Testis (tissue), 3 donors: Measurements from ENCODE around the gene FNDC4. TPM values are rescaled to one million over a fixed set of nuclear protein-coding genes. Genes with fewer than 3 reads are reported as not detected.

Experiments
- DNase-seq: peaks from one replicate; pipeline ENCODE4 v3.0.0-alpha.2; 2019
- H3K27ac ChIP-seq, 2 donors: fragments of 200-600 bp; sonication (generic); one replicate each; pipeline ENCODE4 v1.5.1; 2019
- H3K27me3 ChIP-seq: fragments of 200-600 bp; sonication (generic); one replicate; pipeline ENCODE4 v1.5.1; 2019
- H3K36me3 ChIP-seq: fragments of 200-600 bp; sonication (generic); one replicate; pipeline ENCODE4 v1.5.1; 2017; ENCODE audit warnings: low read depth; ENCODE audit errors: missing control alignments
- H3K4me1 ChIP-seq: fragments of 200-600 bp; sonication (generic); one replicate; pipeline ENCODE4 v1.5.1; 2019
- H3K4me3 ChIP-seq, 2 donors: fragments of 200-600 bp; sonication (generic); one replicate each; pipeline ENCODE4 v1.5.1; 2017 to 2019
- H3K9me3 ChIP-seq: fragments of 200-600 bp; sonication (generic); one replicate; pipeline ENCODE4 v1.5.1; 2017
- POLR2A ChIP-seq: fragments of 450-650 bp; IDR thresholded peaks from one replicate; pipeline ENCODE4 v1.6.1; 2017; ENCODE audit warnings: antibody characterized with exemption, mild to moderate bottlenecking, moderate library complexity
- WGBS, 2 donors: methylation state at CpG; one replicate each; pipeline ENCODE4 v1.1.5; 2018; 5-methylcytosine and 5-hydroxymethylcytosine counted together
- intact Hi-C: fragments of 100-400 bp; cut with DNase I; formaldehyde crosslinking; loops from one replicate; pipeline ENCODE4 v1.15.1; 2023; ENCODE audit warnings: low total_unique reads
- polyA plus RNA-seq: library from polyadenylated mRNA; stranded (reverse); fragments of 350-450 nt; fragmentation: Illumina TruSeq; extraction: RNeasy Lipid Tissue Mini Kit (QIAGEN cat#74804); gene quantifications from one replicate; pipeline ENCODE4 v1.2.3, GENCODE V29; 2014; ENCODE audit warnings: low read depth, low replicate concordance; ENCODE audit not compliant: insufficient read depth
- small RNA-seq, 2 donors: library from RNA; depleted of rRNA; stranded (forward); fragments of <200 nt; gene quantifications; one replicate each; pipeline ENCODE3, GENCODE V24; 2016
- total RNA-seq, 2 donors: library from RNA; depleted of rRNA; stranded (reverse); fragments of >200 nt; gene quantifications; one replicate each; pipeline ENCODE4 v1.2.3, GENCODE V29; 2016
- TF ChIP-seq, protein P1 (sequence below), 3 experiments: fragments of 450-650 bp in 2 of 3; fragments of 200-600 bp in 1 of 3; sonication (generic) in 1 of 3; IDR thresholded peaks; one replicate each; pipeline ENCODE4 v1.5.1; 2016 to 2019; ENCODE audit warnings: antibody characterized with exemption in 3 of 3, mild to moderate bottlenecking in 2 of 3, moderate library complexity in 1 of 3

Gene FNDC4
- total and polyA plus RNA-seq, 3 donors from 2014 or later = 23.5 to 39.2 (median 35.9) TPM

DNA sequence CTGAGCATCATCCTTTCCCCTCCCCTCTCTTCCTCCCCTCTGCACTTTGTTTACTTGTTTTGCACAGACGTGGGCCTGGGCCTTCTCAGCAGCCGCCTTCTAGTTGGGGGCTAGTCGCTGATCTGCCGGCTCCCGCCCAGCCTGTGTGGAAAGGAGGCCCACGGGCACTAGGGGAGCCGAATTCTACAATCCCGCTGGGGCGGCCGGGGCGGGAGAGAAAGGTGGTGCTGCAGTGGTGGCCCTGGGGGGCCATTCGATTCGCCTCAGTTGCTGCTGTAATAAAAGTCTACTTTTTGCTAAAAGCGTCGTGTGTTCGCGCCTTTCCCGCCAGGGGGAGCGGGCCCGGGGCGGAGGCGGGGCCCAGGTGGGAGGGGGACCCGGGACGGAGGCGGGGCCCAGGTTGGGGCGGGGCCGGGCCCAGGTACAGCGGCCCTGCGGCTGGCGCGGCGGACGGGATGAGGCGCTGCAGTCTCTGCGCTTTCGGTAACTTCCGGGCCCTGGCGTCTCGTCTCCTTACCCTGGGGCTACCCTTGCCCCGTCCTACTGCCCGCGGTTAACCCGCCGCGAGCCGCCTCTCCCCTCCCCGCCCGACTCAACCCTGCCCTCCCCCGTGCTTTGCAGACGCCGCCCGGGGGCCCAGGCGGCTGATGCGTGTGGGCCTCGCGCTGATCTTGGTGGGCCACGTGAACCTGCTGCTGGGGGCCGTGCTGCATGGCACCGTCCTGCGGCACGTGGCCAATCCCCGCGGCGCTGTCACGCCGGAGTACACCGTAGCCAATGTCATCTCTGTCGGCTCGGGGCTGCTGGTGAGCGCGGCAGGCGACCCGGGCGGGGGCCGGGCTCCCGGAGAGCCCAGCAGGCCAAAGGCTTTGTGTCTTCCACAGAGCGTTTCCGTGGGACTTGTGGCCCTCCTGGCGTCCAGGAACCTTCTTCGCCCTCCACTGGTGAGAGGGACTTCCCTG, 52.8 kb downstream of the FNDC4 start, which contains the start of gene KRTCAP3:
TSS of gene KRTCAP3 (plus strand) at position 424 of the 962 bp plus-strand sequence. CDS start at position 456, 32 bp downstream.
- peak within 1 kb of the TSS; percentile 32 to 51 for H3K4me3 ChIP-seq
- H3K4me1 ChIP-seq = peaks cover 23% of the 10 kb centered on the region
- peak; percentile 39 for DNase-seq
- intact Hi-C loops = no loop called here
- H3K9me3 ChIP-seq = no peaks in the 10 kb centered on the region
- TF ChIP-seq, protein P1, sequence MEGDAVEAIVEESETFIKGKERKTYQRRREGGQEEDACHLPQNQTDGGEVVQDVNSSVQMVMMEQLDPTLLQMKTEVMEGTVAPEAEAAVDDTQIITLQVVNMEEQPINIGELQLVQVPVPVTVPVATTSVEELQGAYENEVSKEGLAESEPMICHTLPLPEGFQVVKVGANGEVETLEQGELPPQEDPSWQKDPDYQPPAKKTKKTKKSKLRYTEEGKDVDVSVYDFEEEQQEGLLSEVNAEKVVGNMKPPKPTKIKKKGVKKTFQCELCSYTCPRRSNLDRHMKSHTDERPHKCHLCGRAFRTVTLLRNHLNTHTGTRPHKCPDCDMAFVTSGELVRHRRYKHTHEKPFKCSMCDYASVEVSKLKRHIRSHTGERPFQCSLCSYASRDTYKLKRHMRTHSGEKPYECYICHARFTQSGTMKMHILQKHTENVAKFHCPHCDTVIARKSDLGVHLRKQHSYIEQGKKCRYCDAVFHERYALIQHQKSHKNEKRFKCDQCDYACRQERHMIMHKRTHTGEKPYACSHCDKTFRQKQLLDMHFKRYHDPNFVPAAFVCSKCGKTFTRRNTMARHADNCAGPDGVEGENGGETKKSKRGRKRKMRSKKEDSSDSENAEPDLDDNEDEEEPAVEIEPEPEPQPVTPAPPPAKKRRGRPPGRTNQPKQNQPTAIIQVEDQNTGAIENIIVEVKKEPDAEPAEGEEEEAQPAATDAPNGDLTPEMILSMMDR (IDR thresholded peaks at IDR 0.05) = no peak
- no peak for TF ChIP-seq POLR2A
- H3K36me3 ChIP-seq = no peaks in the 10 kb centered on the region
- H3K27ac ChIP-seq = peak within 1 kb of the TSS in 1 of 2 donors; percentile 26
- 33 to 55% methylated on average over 3 to 52 of the region's 80 CpGs for WGBS, 2 donors
- H3K27me3 ChIP-seq = no peaks in the 10 kb centered on the region

Small RNA genes within 50 kb of the gene (small RNA-seq; reads per million reads assigned to genes)
- 0 reads per million in 2 donors for gene RNU6-986P

Other genes starting within 250 kb of the FNDC4 start
- gene SLC30A3, start 232.2 kb downstream of the FNDC4 start, total RNA-seq = 100 to 1,000 TPM; 130 to 160 TPM
- 111 TPM for gene SLC30A3, start 232.2 kb downstream of the FNDC4 start, polyA plus RNA-seq
- 10 to 100 TPM; 37.4 to 57.9 TPM for gene DNAJC5G, start 219.8 kb downstream of the FNDC4 start, total RNA-seq
- gene DNAJC5G, start 219.8 kb downstream of the FNDC4 start, polyA plus RNA-seq = 65.0 TPM
- gene TRIM54, start 212.8 kb downstream of the FNDC4 start, total RNA-seq = 10 to 100 TPM; 38.5 to 46.8 TPM
- gene TRIM54, start 212.8 kb downstream of the FNDC4 start, polyA plus RNA-seq = 28.3 TPM
- 10 to 100 TPM; 16.2 to 18.8 TPM for gene UCN, start 186.8 kb downstream of the FNDC4 start, total RNA-seq
- 0.75 TPM for gene UCN, start 186.8 kb downstream of the FNDC4 start, polyA plus RNA-seq
- 10 to 100 TPM; 71.2 to 72.3 TPM for gene MPV17, start 172.1 kb downstream of the FNDC4 start, total RNA-seq
- gene MPV17, start 172.1 kb downstream of the FNDC4 start, polyA plus RNA-seq = 59.5 TPM
- 10 to 100 TPM; 72.6 to 91.3 TPM for gene GTF3C2, start 138.4 kb downstream of the FNDC4 start, total RNA-seq
- 55.1 TPM for gene GTF3C2, start 138.4 kb downstream of the FNDC4 start, polyA plus RNA-seq
- 10 to 100 TPM; 59.4 to 67.7 TPM for gene EIF2B4, start 124.9 kb downstream of the FNDC4 start, total RNA-seq
- gene EIF2B4, start 124.9 kb downstream of the FNDC4 start, polyA plus RNA-seq = 111 TPM
- gene SNX17, start 124.6 kb downstream of the FNDC4 start, total RNA-seq = 100 to 1,000 TPM in 1 of 2 donors, 10 to 100 TPM in 1; 79.3 to 104 TPM
- gene SNX17, start 124.6 kb downstream of the FNDC4 start, polyA plus RNA-seq = 96.5 TPM
- 10 to 100 TPM; 26.7 to 39.4 TPM for gene ZNF513, start 114.5 kb downstream of the FNDC4 start, total RNA-seq
- gene ZNF513, start 114.5 kb downstream of the FNDC4 start, polyA plus RNA-seq = 39.8 TPM
- 100 to 1,000 TPM; 163 to 245 TPM for gene PPM1G, start 85.6 kb downstream of the FNDC4 start, total RNA-seq
- gene PPM1G, start 85.6 kb downstream of the FNDC4 start, polyA plus RNA-seq = 569 TPM
- 100 to 1,000 TPM; 112 to 139 TPM for gene NRBP1, start 66.6 kb downstream of the FNDC4 start, total RNA-seq
- gene NRBP1, start 66.6 kb downstream of the FNDC4 start, polyA plus RNA-seq = 191 TPM
- gene KRTCAP3, start 52.8 kb downstream of the FNDC4 start, total RNA-seq = 1 to 10 TPM; 4.3 to 6.8 TPM
- 5.1 TPM for gene KRTCAP3, start 52.8 kb downstream of the FNDC4 start, polyA plus RNA-seq
- gene IFT172, start 5.5 kb downstream of the FNDC4 start, total RNA-seq = 100 to 1,000 TPM in 1 of 2 donors, 10 to 100 TPM in 1; 76.4 to 133 TPM
- gene IFT172, start 5.5 kb downstream of the FNDC4 start, polyA plus RNA-seq = 151 TPM
- 1 to 10 TPM; 2.3 to 3.3 TPM for gene GCKR, start 1.6 kb upstream of the FNDC4 start, total RNA-seq
- gene GCKR, start 1.6 kb upstream of the FNDC4 start, polyA plus RNA-seq = 4.9 TPM
- 10 to 100 TPM; 60.6 to 64.9 TPM for gene ZNF512, start 87.8 kb upstream of the FNDC4 start, total RNA-seq
- 33.6 TPM for gene ZNF512, start 87.8 kb upstream of the FNDC4 start, polyA plus RNA-seq
- 10 to 100 TPM; 10.2 to 20.2 TPM for gene CCDC121, start 133.8 kb upstream of the FNDC4 start, total RNA-seq
- 40.5 TPM for gene CCDC121, start 133.8 kb upstream of the FNDC4 start, polyA plus RNA-seq
- gene GPN1, start 133.8 kb upstream of the FNDC4 start, total RNA-seq = 10 to 100 TPM; 28.8 to 29.3 TPM
- gene GPN1, start 133.8 kb upstream of the FNDC4 start, polyA plus RNA-seq = 77.5 TPM
- gene SUPT7L, start 168.4 kb upstream of the FNDC4 start, total RNA-seq = 10 to 100 TPM; 39.3 to 39.9 TPM
- gene SUPT7L, start 168.4 kb upstream of the FNDC4 start, polyA plus RNA-seq = 40.4 TPM
- 10 to 100 TPM; 55.3 to 56.5 TPM for gene SLC4A1AP, start 168.7 kb upstream of the FNDC4 start, total RNA-seq
- 60.5 TPM for gene SLC4A1AP, start 168.7 kb upstream of the FNDC4 start, polyA plus RNA-seq